Measurements from ENCODE around the gene FARS2. TPM values are rescaled to one million over a fixed set of nuclear protein-coding genes. Genes with fewer than 3 reads are reported as not detected.

The FARS2 gene
- total and polyA plus RNA-seq, 10 donors, result 9.0 to 27.4 (median 19.8) TPM

DNA sequence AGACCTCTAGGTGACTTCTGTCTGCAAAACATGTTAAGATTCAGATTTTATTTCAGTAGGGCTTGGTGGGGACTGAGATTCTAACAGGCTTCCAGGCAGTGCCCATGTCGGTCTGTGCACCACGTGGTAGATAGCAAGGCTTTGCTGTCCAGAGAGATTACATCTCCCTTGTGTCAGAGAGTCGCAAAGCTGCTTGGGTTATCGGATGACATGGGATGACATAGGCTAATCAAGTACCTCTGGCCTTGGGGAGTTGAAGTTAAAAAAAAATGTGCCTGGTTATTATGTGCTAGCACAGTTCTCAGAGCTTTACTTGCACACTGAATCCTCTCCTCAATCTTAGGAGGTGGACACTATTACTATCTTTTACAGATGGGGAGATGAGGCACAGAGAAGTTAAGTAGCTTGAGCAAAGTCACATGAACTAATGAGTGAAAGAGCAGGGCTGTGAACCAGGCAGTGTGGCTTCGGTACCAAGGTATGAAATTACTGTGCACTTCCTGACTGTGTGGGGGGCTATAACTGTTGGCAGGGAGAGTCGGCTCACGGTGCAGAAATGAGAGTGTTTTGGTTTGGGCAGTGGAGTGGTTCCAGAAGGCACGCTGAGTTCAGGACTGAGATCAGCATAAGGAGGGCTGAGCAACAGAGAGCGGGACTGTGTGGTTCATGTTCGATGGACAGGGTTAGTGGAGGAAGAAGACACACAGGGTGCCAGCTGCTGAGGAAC is 41.1 kb downstream of the FARS2 start:
- Histone ChIP-seq H3K27me3 (replicated peaks in 1 of 7) (no peaks in the 10 kb centered on the region), H3K4me1 (peaks cover 0 to 22% (median 18%) of the 10 kb centered on the region in 6 donors), H3K36me3 (peaks cover 0 to 2% (median 0%) of the 10 kb centered on the region in 6 donors), H3K9me3 (no peaks in the 10 kb centered on the region), H3K4me3 (peak overlapping the region in 1 of 8 donors; percentile 34), H3K27ac (peak overlapping the region in 4 of 8 donors; percentile 17 to 49 (median 43))
- intact Hi-C loops (cut with DNase I; ENCODE audit: low total_unique reads), result loop anchor here (5.0 kb wide), 1 partner anchor 155 kb away; no protein-coding TSS in a partner anchor
- WGBS, 5 donors, result 54 to 68% (median 65%) methylated on average over 10 of the region's 10 CpGs
- no peak for DNase-seq
- TF ChIP-seq POLR2AphosphoS5 (IDR thresholded peaks at IDR 0.05), result no peak
- TF ChIP-seq, protein P1, sequence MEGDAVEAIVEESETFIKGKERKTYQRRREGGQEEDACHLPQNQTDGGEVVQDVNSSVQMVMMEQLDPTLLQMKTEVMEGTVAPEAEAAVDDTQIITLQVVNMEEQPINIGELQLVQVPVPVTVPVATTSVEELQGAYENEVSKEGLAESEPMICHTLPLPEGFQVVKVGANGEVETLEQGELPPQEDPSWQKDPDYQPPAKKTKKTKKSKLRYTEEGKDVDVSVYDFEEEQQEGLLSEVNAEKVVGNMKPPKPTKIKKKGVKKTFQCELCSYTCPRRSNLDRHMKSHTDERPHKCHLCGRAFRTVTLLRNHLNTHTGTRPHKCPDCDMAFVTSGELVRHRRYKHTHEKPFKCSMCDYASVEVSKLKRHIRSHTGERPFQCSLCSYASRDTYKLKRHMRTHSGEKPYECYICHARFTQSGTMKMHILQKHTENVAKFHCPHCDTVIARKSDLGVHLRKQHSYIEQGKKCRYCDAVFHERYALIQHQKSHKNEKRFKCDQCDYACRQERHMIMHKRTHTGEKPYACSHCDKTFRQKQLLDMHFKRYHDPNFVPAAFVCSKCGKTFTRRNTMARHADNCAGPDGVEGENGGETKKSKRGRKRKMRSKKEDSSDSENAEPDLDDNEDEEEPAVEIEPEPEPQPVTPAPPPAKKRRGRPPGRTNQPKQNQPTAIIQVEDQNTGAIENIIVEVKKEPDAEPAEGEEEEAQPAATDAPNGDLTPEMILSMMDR (IDR thresholded peaks at IDR 0.05 in 8 of 11, conservative IDR thresholded peaks at IDR 0.05 in 3 of 11), result no peak
- TF ChIP-seq POLR2A (IDR thresholded peaks at IDR 0.05), result no peak

DNA sequence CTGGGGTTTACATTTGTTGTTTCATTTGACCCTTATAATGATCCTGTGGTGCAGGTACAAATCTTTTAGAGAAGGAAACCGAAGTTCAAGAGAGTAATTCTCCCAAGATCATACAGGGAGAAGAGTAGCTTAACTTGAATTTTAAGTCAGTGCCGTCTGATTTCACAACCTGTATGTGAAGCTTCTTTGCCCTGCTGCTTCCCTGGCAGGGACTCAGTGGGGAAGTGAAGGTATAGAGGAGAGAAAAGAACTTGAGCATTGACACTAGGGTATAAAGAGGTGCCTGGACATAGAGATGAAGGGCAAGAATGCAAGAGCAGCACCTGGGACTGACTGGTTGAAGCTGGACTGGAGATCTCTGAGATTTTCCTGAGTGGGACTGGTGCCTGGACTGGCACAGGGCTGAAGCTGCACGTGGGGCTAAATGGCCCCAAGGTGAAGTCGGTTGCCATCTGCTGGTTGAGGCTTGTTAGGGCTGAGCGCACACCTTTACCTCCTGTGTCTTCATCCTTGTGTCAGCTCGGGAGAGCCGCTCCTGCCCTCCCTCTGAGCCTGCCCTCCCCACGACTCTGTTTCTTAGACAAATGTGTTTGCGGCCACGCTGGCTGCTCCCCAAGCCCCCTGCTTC is 41.8 kb downstream of the FARS2 start:
- H3K27ac ChIP-seq, result peak overlapping the region in 4 of 8 donors; percentile 17 to 49 (median 43)
- 40 to 59% (median 53%) methylated on average over 10 of the region's 10 CpGs for WGBS, 5 donors
- H3K9me3 ChIP-seq, result no peaks in the 10 kb centered on the region
- intact Hi-C loops (cut with DNase I; ENCODE audit: low total_unique reads), result loop anchor here (5.0 kb wide), 1 partner anchor 156 kb away; no protein-coding TSS in a partner anchor
- peak; percentile 80 for DNase-seq
- peak overlapping the region in 1 of 8 donors; percentile 34 for H3K4me3 ChIP-seq
- TF ChIP-seq, protein P1 (IDR thresholded peaks at IDR 0.05 in 8 of 11, conservative IDR thresholded peaks at IDR 0.05 in 3 of 11), result peak; percentile 5 to 68 (median 58)
- no peak for TF ChIP-seq POLR2A (IDR thresholded peaks at IDR 0.05)
- H3K4me1 ChIP-seq, result peaks cover 0 to 22% (median 18%) of the 10 kb centered on the region in 6 donors
- H3K27me3 ChIP-seq (replicated peaks in 1 of 7), result no peaks in the 10 kb centered on the region
- peaks cover 0 to 1% (median 0%) of the 10 kb centered on the region in 6 donors for H3K36me3 ChIP-seq

DNA sequence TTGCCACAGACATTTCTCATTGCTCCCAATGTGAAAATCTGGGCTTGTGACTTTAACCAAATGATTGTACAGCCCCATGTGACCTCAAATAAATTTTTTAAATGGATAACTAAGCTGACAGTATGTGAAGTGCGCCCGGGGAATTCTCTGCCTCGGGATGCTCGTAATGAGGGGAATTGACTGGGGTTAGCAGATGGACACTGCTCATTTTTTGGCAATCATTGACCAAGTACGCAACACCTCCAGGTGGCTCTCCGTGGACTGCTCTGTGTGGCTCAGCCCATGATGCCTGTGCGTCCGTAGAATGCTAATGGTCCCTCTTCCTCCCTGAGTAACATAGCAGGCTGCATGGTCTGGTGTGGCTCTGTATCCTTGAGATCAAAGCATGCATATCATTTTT is 42.4 kb downstream of the FARS2 start:
- H3K27me3 ChIP-seq (replicated peaks in 1 of 7), result no peaks in the 10 kb centered on the region
- TF ChIP-seq POLR2A (IDR thresholded peaks at IDR 0.05) (no peak), POLR2AphosphoS5 (IDR thresholded peaks at IDR 0.05) (no peak)
- TF ChIP-seq, protein P1 (IDR thresholded peaks at IDR 0.05 in 8 of 11, conservative IDR thresholded peaks at IDR 0.05 in 3 of 11), result no peak
- H3K4me1 ChIP-seq, result peaks cover 0 to 22% (median 18%) of the 10 kb centered on the region in 6 donors
- no peak overlapping the region for H3K27ac ChIP-seq
- no peak overlapping the region for H3K4me3 ChIP-seq
- intact Hi-C loops (cut with DNase I; ENCODE audit: low total_unique reads), result loop anchor here (5.0 kb wide), 1 partner anchor 156 kb away; no protein-coding TSS in a partner anchor
- no peak for DNase-seq
- peaks cover 0 to 7% (median 0%) of the 10 kb centered on the region in 6 donors for H3K36me3 ChIP-seq
- no peaks in the 10 kb centered on the region for H3K9me3 ChIP-seq
- WGBS, 5 donors, result 86 to 98% (median 96%) methylated on average over 8 of the region's 8 CpGs

All from spleen (tissue), 11 donors.